ENCODE measurements around the gene CTSS.
"Not testable (repeated sequence)": the region's sequence is repeated elsewhere in the genome, so short reads cannot be mapped to it uniquely, and the experiment has no call there.

Gene CTSS

DNA sequence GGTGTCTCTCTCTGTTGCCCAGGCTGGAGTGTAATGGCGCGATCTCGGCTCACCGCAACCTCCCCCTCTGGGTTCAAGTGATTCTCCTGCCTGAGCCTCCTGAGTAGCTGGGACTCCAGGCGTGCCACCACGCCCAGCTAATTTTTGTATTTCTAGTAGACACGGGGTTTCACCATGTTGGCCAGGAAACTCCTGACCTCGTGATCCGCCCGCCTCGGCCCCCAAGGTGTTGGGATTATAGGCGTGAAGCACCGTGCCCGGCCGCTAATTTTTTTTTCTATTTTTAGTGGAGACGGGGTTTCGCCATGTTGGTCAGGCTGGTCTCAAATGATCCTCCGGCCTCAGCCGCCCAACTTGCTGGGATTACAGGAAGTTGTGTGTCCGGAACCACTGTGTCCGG lies 45.5 kb downstream of the CTSS start:
- no peaks in the 10 kb centered on the region for H3K9me3 ChIP-seq
- TF ChIP-seq, protein P1, sequence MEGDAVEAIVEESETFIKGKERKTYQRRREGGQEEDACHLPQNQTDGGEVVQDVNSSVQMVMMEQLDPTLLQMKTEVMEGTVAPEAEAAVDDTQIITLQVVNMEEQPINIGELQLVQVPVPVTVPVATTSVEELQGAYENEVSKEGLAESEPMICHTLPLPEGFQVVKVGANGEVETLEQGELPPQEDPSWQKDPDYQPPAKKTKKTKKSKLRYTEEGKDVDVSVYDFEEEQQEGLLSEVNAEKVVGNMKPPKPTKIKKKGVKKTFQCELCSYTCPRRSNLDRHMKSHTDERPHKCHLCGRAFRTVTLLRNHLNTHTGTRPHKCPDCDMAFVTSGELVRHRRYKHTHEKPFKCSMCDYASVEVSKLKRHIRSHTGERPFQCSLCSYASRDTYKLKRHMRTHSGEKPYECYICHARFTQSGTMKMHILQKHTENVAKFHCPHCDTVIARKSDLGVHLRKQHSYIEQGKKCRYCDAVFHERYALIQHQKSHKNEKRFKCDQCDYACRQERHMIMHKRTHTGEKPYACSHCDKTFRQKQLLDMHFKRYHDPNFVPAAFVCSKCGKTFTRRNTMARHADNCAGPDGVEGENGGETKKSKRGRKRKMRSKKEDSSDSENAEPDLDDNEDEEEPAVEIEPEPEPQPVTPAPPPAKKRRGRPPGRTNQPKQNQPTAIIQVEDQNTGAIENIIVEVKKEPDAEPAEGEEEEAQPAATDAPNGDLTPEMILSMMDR (IDR thresholded peaks at IDR 0.05; ENCODE audit: low read depth, low read length), result no peak
- no peak for DNase-seq
- H3K4me3 ChIP-seq (ENCODE audit: low read depth, low read length), result no peak overlapping the region
- no peaks in the 10 kb centered on the region for H3K27me3 ChIP-seq
- no peaks in the 10 kb centered on the region for H3K36me3 ChIP-seq
- no peaks in the 10 kb centered on the region for H3K4me1 ChIP-seq

DNA sequence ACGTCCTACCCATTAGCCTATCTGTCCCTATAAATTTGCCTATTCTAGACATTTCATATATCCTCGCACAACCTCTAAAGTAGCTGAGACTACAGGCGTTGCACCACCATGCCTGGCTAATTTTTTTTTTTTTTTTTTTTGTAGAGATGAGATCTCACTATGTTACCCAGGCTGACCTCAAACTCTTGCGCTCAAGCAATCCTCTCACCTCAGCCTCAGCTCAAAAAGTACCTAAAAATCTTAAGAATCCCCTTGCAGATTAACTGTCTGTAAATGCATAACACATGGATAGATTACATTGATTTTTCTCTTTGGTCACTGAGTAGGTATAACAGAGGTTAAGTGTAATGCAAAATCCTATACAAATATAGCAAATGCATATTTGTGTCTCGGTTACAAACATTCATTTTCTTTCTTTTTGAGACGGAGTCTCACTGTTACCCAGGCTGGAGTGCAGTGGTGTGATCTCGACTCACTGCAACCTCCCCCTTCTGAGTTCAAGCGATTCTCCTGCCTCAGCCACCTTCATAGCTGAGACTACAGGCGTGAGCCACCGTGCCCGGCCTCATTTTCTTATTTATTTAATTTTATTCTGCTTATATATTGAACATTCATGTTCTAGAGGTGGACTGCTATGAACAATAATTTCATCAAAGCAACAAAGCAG lies 47.2 kb downstream of the CTSS start:
- DNase-seq, result no peak
- TF ChIP-seq, protein P1 (IDR thresholded peaks at IDR 0.05; ENCODE audit: low read depth, low read length), result no peak
- no peaks in the 10 kb centered on the region for H3K27me3 ChIP-seq
- H3K4me3 ChIP-seq (ENCODE audit: low read depth, low read length), result no peak overlapping the region
- H3K36me3 ChIP-seq, result no peaks in the 10 kb centered on the region
- no peaks in the 10 kb centered on the region for H3K4me1 ChIP-seq
- H3K9me3 ChIP-seq, result no peaks in the 10 kb centered on the region

DNA sequence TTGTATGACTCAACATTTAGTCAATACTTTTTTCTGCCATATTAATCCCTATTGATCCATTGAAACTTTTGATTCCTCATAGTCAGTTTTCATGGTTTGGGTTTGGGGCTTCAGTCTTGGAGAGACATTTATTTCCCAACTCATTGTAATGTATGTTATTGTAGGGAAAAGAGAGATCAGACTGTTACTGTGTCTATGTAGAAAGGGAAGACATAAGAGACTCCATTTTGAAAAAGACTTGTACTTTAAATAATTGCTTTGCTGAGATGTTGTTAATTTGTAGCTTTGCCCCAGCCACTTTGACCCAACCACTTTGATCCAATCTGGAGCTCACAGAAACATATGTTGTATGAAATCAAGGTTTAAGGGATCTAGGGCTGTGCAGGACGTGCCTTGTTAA lies 56.5 kb downstream of the CTSS start:
- not testable (repeated sequence) for H3K4me1 ChIP-seq, H3K27me3 ChIP-seq

DNA sequence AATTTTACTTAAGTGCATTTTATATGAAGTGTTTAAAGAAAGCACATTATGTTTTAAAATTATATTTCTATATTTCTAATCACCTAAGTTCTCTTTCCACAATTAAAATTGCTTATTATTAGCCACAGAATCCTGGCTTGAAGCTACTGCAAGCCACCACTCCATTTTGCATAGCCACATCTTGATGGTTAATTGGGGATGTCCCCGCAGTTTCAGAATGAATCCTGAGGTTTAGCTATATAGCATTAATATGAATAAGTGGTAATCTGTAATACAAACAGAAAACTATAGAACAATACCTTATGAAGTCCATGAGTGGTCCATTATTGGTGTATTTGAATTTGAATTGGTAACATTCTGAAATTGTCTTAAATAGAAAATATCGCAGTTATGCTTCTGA lies 57.0 kb downstream of the CTSS start:
- DNase-seq, result no peak
- Histone ChIP-seq H3K36me3 (no peaks in the 10 kb centered on the region), H3K27me3 (no peaks in the 10 kb centered on the region), H3K4me3 (ENCODE audit: low read depth, low read length) (no peak overlapping the region), H3K4me1 (no peaks in the 10 kb centered on the region), H3K9me3 (no peaks in the 10 kb centered on the region)
- TF ChIP-seq, protein P1 (IDR thresholded peaks at IDR 0.05; ENCODE audit: low read depth, low read length), result no peak

More for the DNA sequence above, 56.5 kb downstream of the CTSS start:
- not testable (repeated sequence) for H3K36me3 ChIP-seq; H3K4me3 ChIP-seq (ENCODE audit: low read depth, low read length); DNase-seq; H3K9me3 ChIP-seq

DNA sequence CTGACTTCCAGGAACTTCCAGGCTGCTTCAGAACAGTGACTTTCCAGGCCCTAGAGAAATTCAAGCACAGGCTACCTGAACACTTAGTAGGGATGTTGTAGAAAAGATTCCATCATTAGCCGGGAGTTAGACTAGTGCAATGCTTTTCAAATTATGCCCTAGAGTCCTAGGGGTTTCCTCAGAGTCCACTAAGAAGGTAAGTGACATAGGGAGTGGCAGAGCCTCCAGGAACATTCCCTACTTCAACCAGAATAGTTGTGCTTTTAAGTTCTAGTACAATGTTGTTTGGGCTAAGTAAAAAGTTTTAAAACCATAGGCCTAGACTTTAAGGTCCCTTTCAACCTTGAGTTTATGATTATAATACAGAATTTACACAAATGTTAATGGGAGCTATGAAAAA lies 59.5 kb downstream of the CTSS start:
- Histone ChIP-seq H3K27me3 (no peaks in the 10 kb centered on the region), H3K4me1 (no peaks in the 10 kb centered on the region), H3K36me3 (no peaks in the 10 kb centered on the region), H3K9me3 (no peaks in the 10 kb centered on the region), H3K4me3 (ENCODE audit: low read depth, low read length) (no peak overlapping the region)
- no peak for DNase-seq
- TF ChIP-seq, protein P1 (IDR thresholded peaks at IDR 0.05; ENCODE audit: low read depth, low read length), result no peak

DNA sequence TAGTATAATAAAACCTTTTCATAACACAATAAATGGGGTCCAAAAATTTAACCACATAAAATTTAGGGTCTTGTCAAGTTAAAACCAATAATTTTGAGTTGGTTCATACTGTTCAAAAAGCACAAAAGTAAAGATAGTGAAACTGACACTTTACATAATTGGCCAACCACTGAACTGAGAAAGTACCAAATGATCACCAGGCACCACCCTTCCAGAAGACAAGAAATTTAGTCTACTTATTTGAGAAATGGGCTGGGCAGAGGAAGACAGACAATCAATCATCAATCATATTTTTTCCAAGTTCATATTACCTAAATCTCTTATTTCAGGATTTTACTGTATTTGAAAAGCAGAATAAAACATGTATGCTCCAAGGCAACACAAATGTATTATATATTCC lies 62.2 kb downstream of the CTSS start:
- H3K9me3 ChIP-seq, result no peaks in the 10 kb centered on the region
- no peak for DNase-seq
- TF ChIP-seq, protein P1 (IDR thresholded peaks at IDR 0.05; ENCODE audit: low read depth, low read length), result no peak
- H3K36me3 ChIP-seq, result no peaks in the 10 kb centered on the region
- no peaks in the 10 kb centered on the region; the same call in 1 of the 2 replicates for H3K27me3 ChIP-seq
- H3K4me1 ChIP-seq, result no peaks in the 10 kb centered on the region
- no peak overlapping the region for H3K4me3 ChIP-seq (ENCODE audit: low read depth, low read length)
